ENCODE measurements around the gene CDH13. TPM values are rescaled to one million over a fixed set of nuclear protein-coding genes. Genes with fewer than 3 reads are reported as not detected.

CDH13 gene
- total RNA-seq, 1 donor from 2014 or later, result 81.1 TPM

DNA sequence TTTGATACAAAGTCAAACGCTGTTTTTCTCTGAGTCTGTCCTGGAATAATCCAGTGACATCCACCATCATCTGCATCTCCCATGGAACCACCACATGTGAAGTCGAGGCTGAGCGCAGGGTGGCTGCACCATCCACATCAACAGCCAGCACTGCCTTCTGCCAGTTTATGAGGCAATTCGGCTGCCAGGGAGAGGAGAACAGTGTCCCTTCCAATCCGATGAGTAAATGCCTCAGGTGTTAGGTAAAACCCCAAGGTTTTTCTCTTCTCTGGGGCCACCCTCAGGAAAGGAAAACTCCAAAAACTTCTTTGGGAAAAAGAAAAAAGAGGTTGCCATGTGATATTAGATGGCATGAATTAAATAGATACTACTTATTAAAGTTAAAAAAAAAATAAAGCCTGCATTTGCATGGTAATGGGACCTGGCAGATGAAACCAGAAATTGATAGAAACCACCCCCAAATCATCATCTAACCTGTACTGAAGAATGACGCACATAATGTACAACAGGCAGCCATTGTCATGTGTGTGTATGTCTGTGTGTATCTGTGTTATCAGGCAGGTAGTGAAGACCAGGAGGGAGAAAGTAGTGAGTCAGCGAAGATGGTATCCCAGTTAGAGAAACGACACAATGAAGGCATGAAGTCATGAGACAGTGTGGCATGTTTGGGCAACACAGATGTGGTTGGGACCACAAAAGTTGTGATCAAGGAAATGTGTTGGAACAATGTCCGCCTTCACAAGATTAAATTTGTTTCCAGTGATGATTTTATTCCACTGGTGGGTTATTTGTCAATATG lies 478.7 kb downstream of the CDH13 start:
- no peak for DNase-seq
- peaks cover 16% of the 10 kb centered on the region for H3K36me3 Mint-ChIP-seq (ENCODE audit: unreplicated experiment)
- H3K27ac Mint-ChIP-seq (ENCODE audit: unreplicated experiment), result no peak overlapping the region
- no peak overlapping the region for H3K4me3 Mint-ChIP-seq (ENCODE audit: unreplicated experiment)
- TF ChIP-seq, protein P1, sequence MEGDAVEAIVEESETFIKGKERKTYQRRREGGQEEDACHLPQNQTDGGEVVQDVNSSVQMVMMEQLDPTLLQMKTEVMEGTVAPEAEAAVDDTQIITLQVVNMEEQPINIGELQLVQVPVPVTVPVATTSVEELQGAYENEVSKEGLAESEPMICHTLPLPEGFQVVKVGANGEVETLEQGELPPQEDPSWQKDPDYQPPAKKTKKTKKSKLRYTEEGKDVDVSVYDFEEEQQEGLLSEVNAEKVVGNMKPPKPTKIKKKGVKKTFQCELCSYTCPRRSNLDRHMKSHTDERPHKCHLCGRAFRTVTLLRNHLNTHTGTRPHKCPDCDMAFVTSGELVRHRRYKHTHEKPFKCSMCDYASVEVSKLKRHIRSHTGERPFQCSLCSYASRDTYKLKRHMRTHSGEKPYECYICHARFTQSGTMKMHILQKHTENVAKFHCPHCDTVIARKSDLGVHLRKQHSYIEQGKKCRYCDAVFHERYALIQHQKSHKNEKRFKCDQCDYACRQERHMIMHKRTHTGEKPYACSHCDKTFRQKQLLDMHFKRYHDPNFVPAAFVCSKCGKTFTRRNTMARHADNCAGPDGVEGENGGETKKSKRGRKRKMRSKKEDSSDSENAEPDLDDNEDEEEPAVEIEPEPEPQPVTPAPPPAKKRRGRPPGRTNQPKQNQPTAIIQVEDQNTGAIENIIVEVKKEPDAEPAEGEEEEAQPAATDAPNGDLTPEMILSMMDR (IDR thresholded peaks at IDR 0.05; ENCODE audit: partially characterized antibody, unreplicated experiment), result no peak
- peaks cover 4% of the 10 kb centered on the region for H3K9me3 Mint-ChIP-seq (ENCODE audit: unreplicated experiment)
- H3K4me1 Mint-ChIP-seq (ENCODE audit: low read depth, unreplicated experiment), result no peaks in the 10 kb centered on the region
- H3K27me3 Mint-ChIP-seq (ENCODE audit: unreplicated experiment), result peaks cover 2% of the 10 kb centered on the region

DNA sequence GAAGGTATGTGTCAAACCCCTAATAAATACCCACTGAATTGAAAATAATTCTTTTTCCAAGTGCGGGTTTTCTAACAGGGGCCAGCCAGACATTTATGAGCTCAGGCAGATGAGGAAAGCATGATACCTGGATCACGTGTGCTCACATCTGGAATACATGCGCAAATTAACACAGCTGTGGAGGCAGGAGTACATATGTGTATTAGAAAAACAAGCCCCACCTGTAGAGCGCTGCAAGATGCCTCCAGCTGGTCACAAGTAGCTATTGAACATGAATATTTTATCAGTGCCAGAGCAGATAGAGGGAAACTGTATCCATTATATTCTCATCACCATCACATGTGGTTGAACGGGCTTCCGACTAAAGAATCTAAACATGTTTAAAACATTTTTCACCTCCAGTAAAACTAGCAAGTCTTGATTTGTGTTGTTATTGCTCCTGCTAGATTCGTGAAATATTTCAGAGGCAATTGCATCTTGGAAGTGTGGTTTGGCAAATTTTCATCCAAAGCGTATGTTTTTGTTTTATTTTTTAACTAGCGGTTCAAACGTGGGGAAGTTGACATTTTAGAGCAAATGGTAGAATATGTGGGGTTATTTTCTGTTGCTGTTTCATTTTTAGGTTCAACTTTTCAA lies 482.8 kb downstream of the CDH13 start:
- peaks cover 3% of the 10 kb centered on the region for H3K27me3 Mint-ChIP-seq (ENCODE audit: unreplicated experiment)
- no peak overlapping the region for H3K4me3 Mint-ChIP-seq (ENCODE audit: unreplicated experiment)
- no peak for DNase-seq
- TF ChIP-seq, protein P1 (IDR thresholded peaks at IDR 0.05; ENCODE audit: partially characterized antibody, unreplicated experiment), result no peak
- H3K27ac Mint-ChIP-seq (ENCODE audit: unreplicated experiment), result no peak overlapping the region
- peaks cover 4% of the 10 kb centered on the region for H3K36me3 Mint-ChIP-seq (ENCODE audit: unreplicated experiment)
- H3K9me3 Mint-ChIP-seq (ENCODE audit: unreplicated experiment), result peaks cover 2% of the 10 kb centered on the region
- H3K4me1 Mint-ChIP-seq (ENCODE audit: low read depth, unreplicated experiment), result peaks cover 4% of the 10 kb centered on the region

- no peak overlapping the region for H3K4me3 Mint-ChIP-seq (ENCODE audit: unreplicated experiment)
- no peak overlapping the region for H3K27ac Mint-ChIP-seq (ENCODE audit: unreplicated experiment)
- DNase-seq, result no peak
- TF ChIP-seq, protein P1 (IDR thresholded peaks at IDR 0.05; ENCODE audit: partially characterized antibody, unreplicated experiment), result no peak
- H3K9me3 Mint-ChIP-seq (ENCODE audit: unreplicated experiment), result peaks cover 2% of the 10 kb centered on the region
- H3K27me3 Mint-ChIP-seq (ENCODE audit: unreplicated experiment), result peaks cover 3% of the 10 kb centered on the region
- H3K36me3 Mint-ChIP-seq (ENCODE audit: unreplicated experiment), result peaks cover 4% of the 10 kb centered on the region
- H3K4me1 Mint-ChIP-seq (ENCODE audit: low read depth, unreplicated experiment), result peaks cover 4% of the 10 kb centered on the region
These were observed 483.5 kb downstream of the CDH13 start for GRCh38 chr16:83110269-83110668.

DNA sequence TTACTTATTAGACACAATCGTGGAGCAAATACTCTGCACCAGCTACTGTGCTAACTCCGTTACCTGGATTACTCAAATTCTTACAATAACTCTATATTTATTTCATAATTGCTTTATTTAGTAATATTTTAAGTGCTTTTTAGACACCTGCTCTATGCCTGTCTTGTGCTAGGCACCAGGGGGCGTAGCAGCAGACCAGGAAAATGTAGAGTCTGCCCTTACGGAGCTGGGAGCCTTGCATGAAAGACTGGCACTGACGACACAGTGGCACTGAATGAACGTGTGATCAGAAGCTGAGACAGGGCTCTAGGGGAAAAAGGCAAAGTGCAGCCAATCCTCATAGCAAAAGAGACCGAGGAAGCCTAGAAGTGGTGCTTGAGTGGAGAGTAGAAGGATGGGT lies 486.5 kb downstream of the CDH13 start:
- peak; percentile 38 for DNase-seq
- peaks cover 2% of the 10 kb centered on the region for H3K9me3 Mint-ChIP-seq (ENCODE audit: unreplicated experiment)
- no peak overlapping the region for H3K4me3 Mint-ChIP-seq (ENCODE audit: unreplicated experiment)
- no peaks in the 10 kb centered on the region for H3K36me3 Mint-ChIP-seq (ENCODE audit: unreplicated experiment)
- TF ChIP-seq, protein P1 (IDR thresholded peaks at IDR 0.05; ENCODE audit: partially characterized antibody, unreplicated experiment), result peak; percentile 74
- peaks cover 4% of the 10 kb centered on the region for H3K4me1 Mint-ChIP-seq (ENCODE audit: low read depth, unreplicated experiment)
- peaks cover 3% of the 10 kb centered on the region for H3K27me3 Mint-ChIP-seq (ENCODE audit: unreplicated experiment)
- no peak overlapping the region for H3K27ac Mint-ChIP-seq (ENCODE audit: unreplicated experiment)

DNA sequence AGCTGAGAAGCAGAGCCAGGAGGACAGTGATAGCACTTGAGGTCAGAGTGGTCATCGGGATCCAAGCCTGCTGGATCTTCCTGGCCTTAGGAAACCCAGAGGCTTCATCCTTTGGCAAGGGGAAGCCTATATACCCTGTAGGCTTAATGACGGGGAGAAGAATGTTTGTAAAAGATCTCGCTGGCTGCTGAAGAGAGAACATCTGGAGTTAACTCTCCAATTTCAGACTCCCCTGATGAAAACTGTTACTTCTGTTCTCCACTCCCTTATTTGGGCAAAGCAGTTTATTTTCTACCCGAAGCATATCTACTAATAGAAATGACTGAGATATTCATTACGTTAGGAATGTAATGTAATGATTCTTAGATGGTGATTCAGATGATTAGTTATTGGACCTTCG lies 487.0 kb downstream of the CDH13 start:
- TF ChIP-seq, protein P1 (IDR thresholded peaks at IDR 0.05; ENCODE audit: partially characterized antibody, unreplicated experiment), result no peak
- DNase-seq, result no peak
- peaks cover 4% of the 10 kb centered on the region for H3K4me1 Mint-ChIP-seq (ENCODE audit: low read depth, unreplicated experiment)
- H3K27me3 Mint-ChIP-seq (ENCODE audit: unreplicated experiment), result peaks cover 3% of the 10 kb centered on the region
- H3K4me3 Mint-ChIP-seq (ENCODE audit: unreplicated experiment), result no peak overlapping the region
- H3K27ac Mint-ChIP-seq (ENCODE audit: unreplicated experiment), result no peak overlapping the region
- peaks cover 1% of the 10 kb centered on the region for H3K9me3 Mint-ChIP-seq (ENCODE audit: unreplicated experiment)
- no peaks in the 10 kb centered on the region for H3K36me3 Mint-ChIP-seq (ENCODE audit: unreplicated experiment)
